ENCODE results near the gene IFI27.

IFI27 gene

GRCh38 chr14:94125659-94126418 lies 15.3 kb downstream of the IFI27 start:
- DNase-seq (ENCODE audit: low read depth in 2 of 2): no peak

- DNase-seq (ENCODE audit: low read depth in 2 of 2): no peak
These were observed 15.8 kb downstream of the IFI27 start for GRCh38 chr14:94126419-94126677.

GRCh38 chr14:94126800-94127199 lies 16.3 kb downstream of the IFI27 start:
- no peak for DNase-seq (ENCODE audit: low read depth in 2 of 2)

- DNase-seq (ENCODE audit: low read depth in 2 of 2): no peak
These were observed 16.8 kb downstream of the IFI27 start for GRCh38 chr14:94127330-94127729.

GRCh38 chr14:94128216-94128839 lies 17.8 kb downstream of the IFI27 start:
- no peak for DNase-seq (ENCODE audit: low read depth in 2 of 2)

- peak; percentile 59 to 68 for DNase-seq (ENCODE audit: low read depth in 2 of 2)
These were observed 18.7 kb downstream of the IFI27 start, which contains the start of gene IFI27L2 for GRCh38 chr14:94129111-94129757. Gene IFI27L2, minus strand, starts transcription at chr14:94129604. Its CDS starts 40 bp downstream, at chr14:94129564.

GRCh38 chr14:94129758-94130414 lies 19.4 kb downstream of the IFI27 start:
- DNase-seq (ENCODE audit: low read depth in 2 of 2): no peak

- peak; percentile 13 to 27 for DNase-seq (ENCODE audit: low read depth in 2 of 2)
These were observed 21.9 kb downstream of the IFI27 start for GRCh38 chr14:94132285-94132887.

GRCh38 chr14:94135476-94135875 lies 24.9 kb downstream of the IFI27 start:
- no peak for DNase-seq (ENCODE audit: low read depth in 2 of 2)

- DNase-seq (ENCODE audit: low read depth in 2 of 2): peak; percentile 71
These were observed 26.2 kb downstream of the IFI27 start for GRCh38 chr14:94136575-94137331.

- DNase-seq (ENCODE audit: low read depth in 2 of 2): no peak
These were observed 27.7 kb downstream of the IFI27 start for GRCh38 chr14:94138251-94138650.

GRCh38 chr14:94139006-94139405 lies 28.5 kb downstream of the IFI27 start:
- DNase-seq (ENCODE audit: low read depth in 2 of 2): no peak

GRCh38 chr14:94139421-94139820 lies 28.9 kb downstream of the IFI27 start:
- DNase-seq (ENCODE audit: low read depth in 2 of 2): no peak

GRCh38 chr14:94142247-94142646 lies 31.7 kb downstream of the IFI27 start:
- DNase-seq (ENCODE audit: low read depth in 2 of 2): no peak

GRCh38 chr14:94142836-94143235 lies 32.3 kb downstream of the IFI27 start:
- no peak for DNase-seq (ENCODE audit: low read depth in 2 of 2)

- DNase-seq (ENCODE audit: low read depth in 2 of 2): no peak
These were observed 32.7 kb downstream of the IFI27 start for GRCh38 chr14:94143239-94143638.

GRCh38 chr14:94143711-94144110 lies 33.2 kb downstream of the IFI27 start:
- no peak for DNase-seq (ENCODE audit: low read depth in 2 of 2)

- no peak for DNase-seq (ENCODE audit: low read depth in 2 of 2)
These were observed 34.2 kb downstream of the IFI27 start for GRCh38 chr14:94144765-94145164.

GRCh38 chr14:94145902-94146527 lies 35.5 kb downstream of the IFI27 start:
- DNase-seq (ENCODE audit: low read depth in 2 of 2): no peak

- no peak for DNase-seq (ENCODE audit: low read depth in 2 of 2)
These were observed 42.1 kb downstream of the IFI27 start for GRCh38 chr14:94152676-94153075.

GRCh38 chr14:94153750-94154342 lies 43.3 kb downstream of the IFI27 start:
- no peak for DNase-seq (ENCODE audit: low read depth in 2 of 2)

Measured in stimulated activated CD8-positive, alpha-beta memory T cell treated with anti-CD3 and anti-CD28 coated beads, Interleukin-15, amount 100 ng/mL, for 48 hours (primary cell).